ENCODE measurements around the gene SRSF9. TPM values are rescaled to one million over a fixed set of nuclear protein-coding genes. Genes with fewer than 3 reads are reported as not detected.
A peak's percentile ranks its signal among the peaks of the same experiment; 100 is the strongest.

Gene SRSF9
- total and polyA plus RNA-seq, 2 of the 13 experiments (the other 11 are each of a cell fraction or from before 2014, with no cell fraction given): 125 to 144 TPM

DNA sequence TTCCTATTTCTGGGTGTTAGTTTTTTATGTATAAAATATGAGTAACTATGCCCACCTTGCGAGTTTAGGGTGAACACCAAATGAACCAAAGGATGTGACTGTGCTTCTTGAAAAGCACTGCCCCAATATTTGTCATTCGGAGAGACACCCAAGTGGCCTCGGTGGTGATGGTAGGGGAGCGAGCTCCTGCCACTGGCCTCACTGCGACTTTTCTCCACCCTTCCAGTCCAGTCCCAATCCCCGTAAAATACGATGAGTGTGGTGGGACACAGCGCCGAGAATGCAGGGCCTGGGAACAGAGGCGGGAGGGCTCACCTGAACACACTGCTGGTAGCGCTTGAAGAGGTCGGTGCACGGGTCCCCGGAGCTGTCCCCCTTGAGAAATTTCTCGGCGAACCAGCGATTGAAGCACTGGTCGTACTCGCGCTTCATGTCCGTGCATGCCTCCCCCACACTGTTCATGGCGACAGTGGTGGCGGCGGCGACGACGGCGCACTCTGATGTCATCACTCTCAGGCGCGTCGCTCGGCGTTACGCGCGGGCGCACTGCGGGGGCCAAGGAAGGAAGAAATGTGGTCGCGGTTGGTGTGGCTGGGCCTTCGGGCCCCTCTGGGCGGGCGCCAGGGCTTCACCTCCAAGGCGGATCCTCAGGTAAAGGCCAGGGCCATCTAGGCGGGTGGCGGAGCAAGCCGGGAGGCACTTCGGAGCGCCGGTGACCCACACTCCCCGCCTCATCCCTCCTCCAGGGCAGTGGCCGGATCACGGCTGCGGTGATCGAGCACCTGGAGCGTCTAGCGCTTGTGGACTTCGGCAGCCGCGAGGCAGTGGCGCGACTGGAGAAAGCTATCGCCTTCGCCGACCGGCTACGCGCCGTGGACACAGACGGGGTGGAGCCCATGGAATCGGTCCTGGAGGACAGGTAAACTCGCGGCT, 23.4 kb downstream of the SRSF9 start, which contains the start of the genes GATC and TRIAP1 (continued):
- TF ChIP-seq, protein P1, sequence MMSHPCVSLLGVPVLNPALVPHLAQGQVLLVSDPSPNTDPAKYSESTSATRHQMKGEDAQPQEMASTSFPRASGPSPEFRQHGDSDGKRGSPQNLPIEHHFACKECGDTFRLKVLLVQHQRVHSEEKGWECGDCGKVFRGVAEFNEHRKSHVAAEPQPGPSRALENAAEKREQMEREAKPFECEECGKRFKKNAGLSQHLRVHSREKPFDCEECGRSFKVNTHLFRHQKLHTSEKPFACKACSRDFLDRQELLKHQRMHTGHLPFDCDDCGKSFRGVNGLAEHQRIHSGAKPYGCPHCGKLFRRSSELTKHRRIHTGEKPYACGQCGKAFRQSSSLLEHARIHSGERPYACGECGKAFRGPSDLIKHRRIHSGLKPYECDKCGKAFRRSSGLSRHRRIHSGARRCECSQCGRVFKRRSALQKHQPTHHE (CRISPR knock-in tag; IDR thresholded peaks at IDR 0.05; ENCODE audit: borderline replicate concordance): peak; percentile 92
- peak; percentile 96 for TF ChIP-seq IRF2 (CRISPR knock-in tag; IDR thresholded peaks at IDR 0.05)
- TF ChIP-seq SUZ12 (IDR thresholded peaks at IDR 0.05; ENCODE audit: low read depth, low read length): no peak
- TF ChIP-seq, protein P2, sequence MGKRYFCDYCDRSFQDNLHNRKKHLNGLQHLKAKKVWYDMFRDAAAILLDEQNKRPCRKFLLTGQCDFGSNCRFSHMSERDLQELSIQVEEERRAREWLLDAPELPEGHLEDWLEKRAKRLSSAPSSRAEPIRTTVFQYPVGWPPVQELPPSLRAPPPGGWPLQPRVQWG (CRISPR knock-in tag; IDR thresholded peaks at IDR 0.05; ENCODE audit: borderline replicate concordance, low read depth): no peak
- TF ChIP-seq AKAP8 (CRISPR knock-in tag; IDR thresholded peaks at IDR 0.05): peak; percentile 69; the same call in 1 of the 2 replicates
- peak; percentile 95 for TF ChIP-seq THAP11 (CRISPR knock-in tag; IDR thresholded peaks at IDR 0.05)
- TF ChIP-seq NCOR1 (IDR thresholded peaks at IDR 0.05; ENCODE audit: borderline replicate concordance, low read length): no peak
- TF ChIP-seq BRCA1 (CRISPR knock-in tag; IDR thresholded peaks at IDR 0.05): peak; percentile 68; the same call in 1 of the 2 replicates
- TF ChIP-seq ZNF225 (CRISPR knock-in tag; IDR thresholded peaks at IDR 0.05): peak; percentile 84
- TF ChIP-seq, protein P3, sequence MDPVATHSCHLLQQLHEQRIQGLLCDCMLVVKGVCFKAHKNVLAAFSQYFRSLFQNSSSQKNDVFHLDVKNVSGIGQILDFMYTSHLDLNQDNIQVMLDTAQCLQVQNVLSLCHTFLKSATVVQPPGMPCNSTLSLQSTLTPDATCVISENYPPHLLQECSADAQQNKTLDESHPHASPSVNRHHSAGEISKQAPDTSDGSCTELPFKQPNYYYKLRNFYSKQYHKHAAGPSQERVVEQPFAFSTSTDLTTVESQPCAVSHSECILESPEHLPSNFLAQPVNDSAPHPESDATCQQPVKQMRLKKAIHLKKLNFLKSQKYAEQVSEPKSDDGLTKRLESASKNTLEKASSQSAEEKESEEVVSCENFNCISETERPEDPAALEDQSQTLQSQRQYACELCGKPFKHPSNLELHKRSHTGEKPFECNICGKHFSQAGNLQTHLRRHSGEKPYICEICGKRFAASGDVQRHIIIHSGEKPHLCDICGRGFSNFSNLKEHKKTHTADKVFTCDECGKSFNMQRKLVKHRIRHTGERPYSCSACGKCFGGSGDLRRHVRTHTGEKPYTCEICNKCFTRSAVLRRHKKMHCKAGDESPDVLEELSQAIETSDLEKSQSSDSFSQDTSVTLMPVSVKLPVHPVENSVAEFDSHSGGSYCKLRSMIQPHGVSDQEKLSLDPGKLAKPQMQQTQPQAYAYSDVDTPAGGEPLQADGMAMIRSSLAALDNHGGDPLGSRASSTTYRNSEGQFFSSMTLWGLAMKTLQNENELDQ (CRISPR knock-in tag; IDR thresholded peaks at IDR 0.05; ENCODE audit: borderline replicate concordance): peak; percentile 62; the same call in 1 of the 2 replicates
- TF ChIP-seq RORA (CRISPR knock-in tag; IDR thresholded peaks at IDR 0.05): no peak
- TF ChIP-seq ZNF431 (CRISPR knock-in tag; IDR thresholded peaks at IDR 0.05; ENCODE audit: borderline replicate concordance, low read depth): no peak; the same call in 1 of the 2 replicates
- TF ChIP-seq ZNF143 (CRISPR knock-in tag; IDR thresholded peaks at IDR 0.05): peak; percentile 61
- TF ChIP-seq, protein P4, sequence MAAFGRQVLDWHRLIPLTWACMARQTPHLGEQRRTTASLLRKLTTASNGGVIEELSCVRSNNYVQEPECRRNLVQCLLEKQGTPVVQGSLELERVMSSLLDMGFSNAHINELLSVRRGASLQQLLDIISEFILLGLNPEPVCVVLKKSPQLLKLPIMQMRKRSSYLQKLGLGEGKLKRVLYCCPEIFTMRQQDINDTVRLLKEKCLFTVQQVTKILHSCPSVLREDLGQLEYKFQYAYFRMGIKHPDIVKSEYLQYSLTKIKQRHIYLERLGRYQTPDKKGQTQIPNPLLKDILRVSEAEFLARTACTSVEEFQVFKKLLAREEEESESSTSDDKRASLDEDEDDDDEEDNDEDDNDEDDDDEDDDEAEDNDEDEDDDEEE (CRISPR knock-in tag; IDR thresholded peaks at IDR 0.05): no peak; the same call in 1 of the 2 replicates
- TF ChIP-seq ZNF10 (CRISPR knock-in tag; IDR thresholded peaks at IDR 0.05; ENCODE audit: borderline replicate concordance, low read depth): no peak
- TF ChIP-seq, protein P5, sequence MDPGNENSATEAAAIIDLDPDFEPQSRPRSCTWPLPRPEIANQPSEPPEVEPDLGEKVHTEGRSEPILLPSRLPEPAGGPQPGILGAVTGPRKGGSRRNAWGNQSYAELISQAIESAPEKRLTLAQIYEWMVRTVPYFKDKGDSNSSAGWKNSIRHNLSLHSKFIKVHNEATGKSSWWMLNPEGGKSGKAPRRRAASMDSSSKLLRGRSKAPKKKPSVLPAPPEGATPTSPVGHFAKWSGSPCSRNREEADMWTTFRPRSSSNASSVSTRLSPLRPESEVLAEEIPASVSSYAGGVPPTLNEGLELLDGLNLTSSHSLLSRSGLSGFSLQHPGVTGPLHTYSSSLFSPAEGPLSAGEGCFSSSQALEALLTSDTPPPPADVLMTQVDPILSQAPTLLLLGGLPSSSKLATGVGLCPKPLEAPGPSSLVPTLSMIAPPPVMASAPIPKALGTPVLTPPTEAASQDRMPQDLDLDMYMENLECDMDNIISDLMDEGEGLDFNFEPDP (CRISPR knock-in tag; conservative IDR thresholded peaks at IDR 0.05): no peak
- TF ChIP-seq MIXL1 (CRISPR knock-in tag; IDR thresholded peaks at IDR 0.05): peak; percentile 75
- no peak for TF ChIP-seq ZNF383 (CRISPR knock-in tag; IDR thresholded peaks at IDR 0.05; ENCODE audit: borderline replicate concordance)
- TF ChIP-seq, protein P6, sequence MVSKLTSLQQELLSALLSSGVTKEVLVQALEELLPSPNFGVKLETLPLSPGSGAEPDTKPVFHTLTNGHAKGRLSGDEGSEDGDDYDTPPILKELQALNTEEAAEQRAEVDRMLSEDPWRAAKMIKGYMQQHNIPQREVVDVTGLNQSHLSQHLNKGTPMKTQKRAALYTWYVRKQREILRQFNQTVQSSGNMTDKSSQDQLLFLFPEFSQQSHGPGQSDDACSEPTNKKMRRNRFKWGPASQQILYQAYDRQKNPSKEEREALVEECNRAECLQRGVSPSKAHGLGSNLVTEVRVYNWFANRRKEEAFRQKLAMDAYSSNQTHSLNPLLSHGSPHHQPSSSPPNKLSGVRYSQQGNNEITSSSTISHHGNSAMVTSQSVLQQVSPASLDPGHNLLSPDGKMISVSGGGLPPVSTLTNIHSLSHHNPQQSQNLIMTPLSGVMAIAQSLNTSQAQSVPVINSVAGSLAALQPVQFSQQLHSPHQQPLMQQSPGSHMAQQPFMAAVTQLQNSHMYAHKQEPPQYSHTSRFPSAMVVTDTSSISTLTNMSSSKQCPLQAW (CRISPR knock-in tag; IDR thresholded peaks at IDR 0.05): peak; percentile 61
- TF ChIP-seq RFX5 (IDR thresholded peaks at IDR 0.05; ENCODE audit: low read depth, low read length): no peak
- no peak for TF ChIP-seq U2AF2 (IDR thresholded peaks at IDR 0.05; ENCODE audit: low read depth, low read length)

All from HepG2 (cell line).